ENCODE results near the gene TPPP2.
A peak's percentile ranks its signal among the peaks of the same experiment; 100 is the strongest.

TPPP2 gene

GRCh38 chr14:21019366-21019765, 10.7 kb upstream of the TPPP2 start:
- Histone ChIP-seq H3K23ac (ENCODE audit: low read length) (no peak overlapping the region), H3K27ac (ENCODE audit: low read depth, low read length) (no peak overlapping the region), H2BK120ac (ENCODE audit: insufficient read depth, low read length, poor library complexity) (no peak overlapping the region), H3K36me3 (ENCODE audit: control insufficient read depth in 1 of 2, insufficient read depth in 2 of 2, low read length in 2 of 2) (peaks cover 0 to 10% of the 10 kb centered on the region in 2 experiments), H3K4me2 (ENCODE audit: low read length) (no peak overlapping the region), H2AFZ (ENCODE audit: insufficient read depth, low read length, poor library complexity) (no peak overlapping the region), H3K27me3 (ENCODE audit: insufficient read depth, low read length) (no peaks in the 10 kb centered on the region), H3K4me3 (ENCODE audit: low read depth, low read length) (no peak overlapping the region), H3K4ac (ENCODE audit: low read depth, low read length) (no peak overlapping the region), H4K12ac (ENCODE audit: low read depth, low read length) (no peak overlapping the region), H3K9me3 (ENCODE audit: insufficient read depth, low read depth, low read length) (no peaks in the 10 kb centered on the region), H2BK5ac (ENCODE audit: low read depth, low read length, poor library complexity) (no peak overlapping the region), H2AK5ac (ENCODE audit: low read length) (no peak overlapping the region), H4K91ac (ENCODE audit: low read depth, low read length) (no peak overlapping the region), H3K4me1 (ENCODE audit: control insufficient read depth in 1 of 2, insufficient read depth in 2 of 2, low read length in 2 of 2) (peaks cover 6 to 10% of the 10 kb centered on the region in 2 experiments), H2BK12ac (ENCODE audit: low read length) (no peak overlapping the region), H3K9ac (ENCODE audit: low read length) (no peak overlapping the region), H3K79me1 (ENCODE audit: low read length) (peaks cover under 1% of the 10 kb centered on the region), H3K79me2 (ENCODE audit: control insufficient read depth, insufficient read depth, low read length, poor library complexity) (peaks cover under 1% of the 10 kb centered on the region), H4K8ac (ENCODE audit: low read depth, low read length) (no peak overlapping the region), H3K18ac (ENCODE audit: low read length) (no peak overlapping the region), H3K14ac (ENCODE audit: low read length) (no peak overlapping the region)
- WGBS (ENCODE audit: extremely low coverage, insufficient coverage, insufficient read length), result no CpG with 5 or more reads among the region's 1 CpG
- DNase-seq, result no peak

GRCh38 chr14:21020977-21021545, 9.0 kb upstream of the TPPP2 start:
- H2BK5ac ChIP-seq (ENCODE audit: low read depth, low read length, poor library complexity), result no peak overlapping the region
- no peak overlapping the region for H3K14ac ChIP-seq (ENCODE audit: low read length)
- no peak overlapping the region for H2AFZ ChIP-seq (ENCODE audit: insufficient read depth, low read length, poor library complexity)
- H3K79me2 ChIP-seq (ENCODE audit: control insufficient read depth, insufficient read depth, low read length, poor library complexity), result peaks cover 6% of the 10 kb centered on the region
- no peak overlapping the region for H3K27ac ChIP-seq (ENCODE audit: low read depth, low read length)
- H3K4me2 ChIP-seq (ENCODE audit: low read length), result no peak overlapping the region
- no peaks in the 10 kb centered on the region for H3K27me3 ChIP-seq (ENCODE audit: insufficient read depth, low read length)
- peaks cover 9% of the 10 kb centered on the region for H3K79me1 ChIP-seq (ENCODE audit: low read length)
- H3K23ac ChIP-seq (ENCODE audit: low read length), result no peak overlapping the region
- H3K36me3 ChIP-seq (ENCODE audit: control insufficient read depth in 1 of 2, insufficient read depth in 2 of 2, low read length in 2 of 2), result peaks cover 0 to 10% of the 10 kb centered on the region in 2 experiments
- peak; percentile 16 to 72 for DNase-seq
- H2BK120ac ChIP-seq (ENCODE audit: insufficient read depth, low read length, poor library complexity), result no peak overlapping the region
- H3K9ac ChIP-seq (ENCODE audit: low read length), result no peak overlapping the region
- no CpG with 5 or more reads among the region's 5 CpGs for WGBS (ENCODE audit: extremely low coverage, insufficient coverage, insufficient read length)
- no peak overlapping the region for H3K4ac ChIP-seq (ENCODE audit: low read depth, low read length)
- H3K18ac ChIP-seq (ENCODE audit: low read length), result no peak overlapping the region
- no peak overlapping the region for H4K91ac ChIP-seq (ENCODE audit: low read depth, low read length)
- no peak overlapping the region for H4K12ac ChIP-seq (ENCODE audit: low read depth, low read length)
- H2AK5ac ChIP-seq (ENCODE audit: low read length), result no peak overlapping the region
- H3K4me1 ChIP-seq (ENCODE audit: control insufficient read depth in 1 of 2, insufficient read depth in 2 of 2, low read length in 2 of 2), result peaks cover 17 to 21% of the 10 kb centered on the region in 2 experiments
- no peak overlapping the region for H4K8ac ChIP-seq (ENCODE audit: low read depth, low read length)
- no peaks in the 10 kb centered on the region for H3K9me3 ChIP-seq (ENCODE audit: insufficient read depth, low read depth, low read length)
- H3K4me3 ChIP-seq (ENCODE audit: low read depth, low read length), result no peak overlapping the region
- H2BK12ac ChIP-seq (ENCODE audit: low read length), result no peak overlapping the region

- no CpG with 5 or more reads among the region's 5 CpGs for WGBS (ENCODE audit: extremely low coverage, insufficient coverage, insufficient read length)
- Histone ChIP-seq H3K4me2 (ENCODE audit: low read length) (no peak overlapping the region), H3K9ac (ENCODE audit: low read length) (no peak overlapping the region), H2BK12ac (ENCODE audit: low read length) (no peak overlapping the region), H3K9me3 (ENCODE audit: insufficient read depth, low read depth, low read length) (no peaks in the 10 kb centered on the region), H2AK5ac (ENCODE audit: low read length) (no peak overlapping the region), H3K4me3 (ENCODE audit: low read depth, low read length) (no peak overlapping the region), H4K91ac (ENCODE audit: low read depth, low read length) (no peak overlapping the region), H3K27ac (ENCODE audit: low read depth, low read length) (no peak overlapping the region), H3K14ac (ENCODE audit: low read length) (no peak overlapping the region), H4K8ac (ENCODE audit: low read depth, low read length) (no peak overlapping the region), H3K79me2 (ENCODE audit: control insufficient read depth, insufficient read depth, low read length, poor library complexity) (peaks cover 6% of the 10 kb centered on the region), H3K79me1 (ENCODE audit: low read length) (peaks cover 9% of the 10 kb centered on the region), H4K12ac (ENCODE audit: low read depth, low read length) (no peak overlapping the region), H3K18ac (ENCODE audit: low read length) (no peak overlapping the region), H3K4ac (ENCODE audit: low read depth, low read length) (no peak overlapping the region), H3K23ac (ENCODE audit: low read length) (no peak overlapping the region), H3K36me3 (ENCODE audit: control insufficient read depth in 1 of 2, insufficient read depth in 2 of 2, low read length in 2 of 2) (peaks cover 0 to 6% of the 10 kb centered on the region in 2 experiments), H2BK120ac (ENCODE audit: insufficient read depth, low read length, poor library complexity) (no peak overlapping the region), H3K27me3 (ENCODE audit: insufficient read depth, low read length) (no peaks in the 10 kb centered on the region), H2AFZ (ENCODE audit: insufficient read depth, low read length, poor library complexity) (no peak overlapping the region), H3K4me1 (ENCODE audit: control insufficient read depth in 1 of 2, insufficient read depth in 2 of 2, low read length in 2 of 2) (peaks cover 27 to 30% of the 10 kb centered on the region in 2 experiments), H2BK5ac (ENCODE audit: low read depth, low read length, poor library complexity) (no peak overlapping the region)
- DNase-seq, result no peak
These were observed 7.3 kb upstream of the TPPP2 start for GRCh38 chr14:21022686-21023085.

GRCh38 chr14:21023174-21023573, 6.8 kb upstream of the TPPP2 start:
- Histone ChIP-seq H2BK5ac (ENCODE audit: low read depth, low read length, poor library complexity) (no peak overlapping the region), H3K9ac (ENCODE audit: low read length) (no peak overlapping the region), H3K4me2 (ENCODE audit: low read length) (no peak overlapping the region), H3K27ac (ENCODE audit: low read depth, low read length) (no peak overlapping the region), H3K79me2 (ENCODE audit: control insufficient read depth, insufficient read depth, low read length, poor library complexity) (peaks cover 6% of the 10 kb centered on the region), H2BK120ac (ENCODE audit: insufficient read depth, low read length, poor library complexity) (no peak overlapping the region), H2AK5ac (ENCODE audit: low read length) (no peak overlapping the region), H3K4ac (ENCODE audit: low read depth, low read length) (no peak overlapping the region), H3K14ac (ENCODE audit: low read length) (no peak overlapping the region), H3K36me3 (ENCODE audit: control insufficient read depth in 1 of 2, insufficient read depth in 2 of 2, low read length in 2 of 2) (peaks cover 0 to 2% of the 10 kb centered on the region in 2 experiments), H2BK12ac (ENCODE audit: low read length) (no peak overlapping the region), H3K18ac (ENCODE audit: low read length) (no peak overlapping the region), H3K4me3 (ENCODE audit: low read depth, low read length) (no peak overlapping the region), H3K27me3 (ENCODE audit: insufficient read depth, low read length) (no peaks in the 10 kb centered on the region), H3K23ac (ENCODE audit: low read length) (no peak overlapping the region), H3K79me1 (ENCODE audit: low read length) (peaks cover 9% of the 10 kb centered on the region), H2AFZ (ENCODE audit: insufficient read depth, low read length, poor library complexity) (no peak overlapping the region), H4K8ac (ENCODE audit: low read depth, low read length) (no peak overlapping the region), H4K91ac (ENCODE audit: low read depth, low read length) (no peak overlapping the region), H3K9me3 (ENCODE audit: insufficient read depth, low read depth, low read length) (no peaks in the 10 kb centered on the region), H3K4me1 (ENCODE audit: control insufficient read depth in 1 of 2, insufficient read depth in 2 of 2, low read length in 2 of 2) (peaks cover 27 to 30% of the 10 kb centered on the region in 2 experiments), H4K12ac (ENCODE audit: low read depth, low read length) (no peak overlapping the region)
- DNase-seq, result no peak
- WGBS (ENCODE audit: extremely low coverage, insufficient coverage, insufficient read length), result no CpG with 5 or more reads among the region's 7 CpGs

Measured in trophoblast cell (in vitro differentiated cells and primary cell).